ENCODE results near the gene NMNAT3. TPM values are rescaled to one million over a fixed set of nuclear protein-coding genes. Genes with fewer than 3 reads are reported as not detected.

The NMNAT3 gene
- total and polyA plus RNA-seq, 4 donors: 1.9 to 19.7 (median 2.9) TPM

DNA sequence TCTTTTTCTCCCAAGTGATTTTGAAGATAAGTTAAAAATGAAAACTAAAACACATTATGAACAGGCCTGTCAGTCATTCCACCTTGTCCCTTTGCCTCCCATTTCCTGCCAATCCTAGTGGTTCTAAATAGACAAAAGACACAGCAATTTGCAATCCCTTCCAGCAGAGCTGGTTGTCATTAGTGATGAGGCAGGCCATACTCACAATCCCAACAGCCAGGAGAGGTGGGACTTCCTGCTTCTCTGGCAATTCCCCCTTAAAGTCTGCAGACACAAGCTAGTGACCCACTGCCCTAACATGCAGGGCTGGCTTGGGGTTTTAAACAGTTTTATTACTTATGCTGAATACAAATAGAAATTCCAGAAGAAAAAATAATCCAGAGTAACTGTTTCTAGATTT lies 99.9 kb downstream of the NMNAT3 start:
- Histone ChIP-seq H3K4me3 (ENCODE audit: low read depth in 1 of 3, low read length in 3 of 3) (no peak overlapping the region), H3K9ac (ENCODE audit: low read depth in 1 of 2, low read length in 2 of 2) (no peak overlapping the region), H3K27me3 (ENCODE audit: control insufficient read depth in 4 of 4, insufficient read depth in 4 of 4, low read length in 3 of 4) (no peaks in the 10 kb centered on the region), H3K9me3 (ENCODE audit: control insufficient read depth in 4 of 4, low read length in 3 of 4) (no peaks in the 10 kb centered on the region), H3K36me3 (ENCODE audit: control insufficient read depth in 4 of 4, insufficient read depth in 3 of 4, low read depth in 1 of 4, low read length in 3 of 4) (peaks cover 0 to 4% (median 0%) of the 10 kb centered on the region in 4 donors), H3K4me1 (ENCODE audit: control insufficient read depth in 4 of 4, insufficient read depth in 4 of 4, low read length in 3 of 4) (peaks cover 0 to 11% (median 7%) of the 10 kb centered on the region in 4 donors), H3K27ac (ENCODE audit: low read depth in 1 of 2, low read length in 2 of 2) (no peak overlapping the region)
- TF ChIP-seq JUND (IDR thresholded peaks at IDR 0.05): no peak
- no peak for TF ChIP-seq NR2F2 (IDR thresholded peaks at IDR 0.05)
- TF ChIP-seq, protein P1, sequence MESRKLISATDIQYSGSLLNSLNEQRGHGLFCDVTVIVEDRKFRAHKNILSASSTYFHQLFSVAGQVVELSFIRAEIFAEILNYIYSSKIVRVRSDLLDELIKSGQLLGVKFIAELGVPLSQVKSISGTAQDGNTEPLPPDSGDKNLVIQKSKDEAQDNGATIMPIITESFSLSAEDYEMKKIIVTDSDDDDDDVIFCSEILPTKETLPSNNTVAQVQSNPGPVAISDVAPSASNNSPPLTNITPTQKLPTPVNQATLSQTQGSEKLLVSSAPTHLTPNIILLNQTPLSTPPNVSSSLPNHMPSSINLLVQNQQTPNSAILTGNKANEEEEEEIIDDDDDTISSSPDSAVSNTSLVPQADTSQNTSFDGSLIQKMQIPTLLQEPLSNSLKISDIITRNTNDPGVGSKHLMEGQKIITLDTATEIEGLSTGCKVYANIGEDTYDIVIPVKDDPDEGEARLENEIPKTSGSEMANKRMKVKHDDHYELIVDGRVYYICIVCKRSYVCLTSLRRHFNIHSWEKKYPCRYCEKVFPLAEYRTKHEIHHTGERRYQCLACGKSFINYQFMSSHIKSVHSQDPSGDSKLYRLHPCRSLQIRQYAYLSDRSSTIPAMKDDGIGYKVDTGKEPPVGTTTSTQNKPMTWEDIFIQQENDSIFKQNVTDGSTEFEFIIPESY (IDR thresholded peaks at IDR 0.05): no peak
- TF ChIP-seq RXRA (IDR thresholded peaks at IDR 0.05): no peak
- TF ChIP-seq, protein P2, sequence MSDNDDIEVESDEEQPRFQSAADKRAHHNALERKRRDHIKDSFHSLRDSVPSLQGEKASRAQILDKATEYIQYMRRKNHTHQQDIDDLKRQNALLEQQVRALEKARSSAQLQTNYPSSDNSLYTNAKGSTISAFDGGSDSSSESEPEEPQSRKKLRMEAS (IDR thresholded peaks at IDR 0.05): no peak
- no peak for TF ChIP-seq SP1 (IDR thresholded peaks at IDR 0.05)
- no peak for TF ChIP-seq TAF1 (conservative IDR thresholded peaks at IDR 0.05)
- TF ChIP-seq FOXA2 (IDR thresholded peaks at IDR 0.05): no peak
- no peak for TF ChIP-seq RAD21 (IDR thresholded peaks at IDR 0.05)
- TF ChIP-seq GABPA (IDR thresholded peaks at IDR 0.05 in 1 of 2, conservative IDR thresholded peaks at IDR 0.05 in 1 of 2): no peak
- DNase-seq (ENCODE audit: low spot score): no peak

DNA sequence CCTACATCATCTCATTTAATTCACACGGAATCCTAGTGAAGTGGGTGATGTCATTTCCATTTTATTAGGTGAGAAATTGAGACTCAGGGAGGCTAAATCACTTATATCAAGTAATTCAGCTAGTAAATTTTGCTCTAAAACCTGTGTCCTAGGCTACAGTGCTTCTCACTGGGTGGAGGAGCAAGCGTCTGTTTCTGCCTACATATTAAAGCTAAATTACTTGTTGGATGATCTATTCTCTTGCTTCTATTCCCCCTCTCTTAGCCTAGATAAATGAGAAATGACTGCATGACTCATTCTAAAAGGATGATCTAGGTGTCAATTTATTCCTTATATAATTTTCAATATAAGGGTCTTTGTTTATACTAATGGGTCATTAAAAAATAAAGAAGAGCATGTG lies 100.4 kb downstream of the NMNAT3 start:
- WGBS: 99% methylated on average over 2 of the region's 2 CpGs
- no peaks in the 10 kb centered on the region for H3K27me3 ChIP-seq (ENCODE audit: control insufficient read depth in 4 of 4, insufficient read depth in 4 of 4, low read length in 3 of 4)
- DNase-seq (ENCODE audit: low spot score): no peak

More for the DNA sequence above, 100.4 kb downstream of the NMNAT3 start:
- TF ChIP-seq RXRA (IDR thresholded peaks at IDR 0.05) (no peak), EGR1 (IDR thresholded peaks at IDR 0.05; ENCODE audit: low read depth in 2 of 2) (no peak), FOXA2 (IDR thresholded peaks at IDR 0.05) (no peak), HNF4A (conservative IDR thresholded peaks at IDR 0.05) (no peak), JUND (IDR thresholded peaks at IDR 0.05) (no peak), GABPA (IDR thresholded peaks at IDR 0.05 in 1 of 2, conservative IDR thresholded peaks at IDR 0.05 in 1 of 2) (no peak), FOXA1 (IDR thresholded peaks at IDR 0.05) (no peak), NR2F2 (IDR thresholded peaks at IDR 0.05) (no peak), TAF1 (conservative IDR thresholded peaks at IDR 0.05) (no peak), SP1 (IDR thresholded peaks at IDR 0.05) (no peak), RAD21 (IDR thresholded peaks at IDR 0.05) (no peak)
- TF ChIP-seq, protein P3, sequence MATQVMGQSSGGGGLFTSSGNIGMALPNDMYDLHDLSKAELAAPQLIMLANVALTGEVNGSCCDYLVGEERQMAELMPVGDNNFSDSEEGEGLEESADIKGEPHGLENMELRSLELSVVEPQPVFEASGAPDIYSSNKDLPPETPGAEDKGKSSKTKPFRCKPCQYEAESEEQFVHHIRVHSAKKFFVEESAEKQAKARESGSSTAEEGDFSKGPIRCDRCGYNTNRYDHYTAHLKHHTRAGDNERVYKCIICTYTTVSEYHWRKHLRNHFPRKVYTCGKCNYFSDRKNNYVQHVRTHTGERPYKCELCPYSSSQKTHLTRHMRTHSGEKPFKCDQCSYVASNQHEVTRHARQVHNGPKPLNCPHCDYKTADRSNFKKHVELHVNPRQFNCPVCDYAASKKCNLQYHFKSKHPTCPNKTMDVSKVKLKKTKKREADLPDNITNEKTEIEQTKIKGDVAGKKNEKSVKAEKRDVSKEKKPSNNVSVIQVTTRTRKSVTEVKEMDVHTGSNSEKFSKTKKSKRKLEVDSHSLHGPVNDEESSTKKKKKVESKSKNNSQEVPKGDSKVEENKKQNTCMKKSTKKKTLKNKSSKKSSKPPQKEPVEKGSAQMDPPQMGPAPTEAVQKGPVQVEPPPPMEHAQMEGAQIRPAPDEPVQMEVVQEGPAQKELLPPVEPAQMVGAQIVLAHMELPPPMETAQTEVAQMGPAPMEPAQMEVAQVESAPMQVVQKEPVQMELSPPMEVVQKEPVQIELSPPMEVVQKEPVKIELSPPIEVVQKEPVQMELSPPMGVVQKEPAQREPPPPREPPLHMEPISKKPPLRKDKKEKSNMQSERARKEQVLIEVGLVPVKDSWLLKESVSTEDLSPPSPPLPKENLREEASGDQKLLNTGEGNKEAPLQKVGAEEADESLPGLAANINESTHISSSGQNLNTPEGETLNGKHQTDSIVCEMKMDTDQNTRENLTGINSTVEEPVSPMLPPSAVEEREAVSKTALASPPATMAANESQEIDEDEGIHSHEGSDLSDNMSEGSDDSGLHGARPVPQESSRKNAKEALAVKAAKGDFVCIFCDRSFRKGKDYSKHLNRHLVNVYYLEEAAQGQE (IDR thresholded peaks at IDR 0.05): no peak
- TF ChIP-seq, protein P4, sequence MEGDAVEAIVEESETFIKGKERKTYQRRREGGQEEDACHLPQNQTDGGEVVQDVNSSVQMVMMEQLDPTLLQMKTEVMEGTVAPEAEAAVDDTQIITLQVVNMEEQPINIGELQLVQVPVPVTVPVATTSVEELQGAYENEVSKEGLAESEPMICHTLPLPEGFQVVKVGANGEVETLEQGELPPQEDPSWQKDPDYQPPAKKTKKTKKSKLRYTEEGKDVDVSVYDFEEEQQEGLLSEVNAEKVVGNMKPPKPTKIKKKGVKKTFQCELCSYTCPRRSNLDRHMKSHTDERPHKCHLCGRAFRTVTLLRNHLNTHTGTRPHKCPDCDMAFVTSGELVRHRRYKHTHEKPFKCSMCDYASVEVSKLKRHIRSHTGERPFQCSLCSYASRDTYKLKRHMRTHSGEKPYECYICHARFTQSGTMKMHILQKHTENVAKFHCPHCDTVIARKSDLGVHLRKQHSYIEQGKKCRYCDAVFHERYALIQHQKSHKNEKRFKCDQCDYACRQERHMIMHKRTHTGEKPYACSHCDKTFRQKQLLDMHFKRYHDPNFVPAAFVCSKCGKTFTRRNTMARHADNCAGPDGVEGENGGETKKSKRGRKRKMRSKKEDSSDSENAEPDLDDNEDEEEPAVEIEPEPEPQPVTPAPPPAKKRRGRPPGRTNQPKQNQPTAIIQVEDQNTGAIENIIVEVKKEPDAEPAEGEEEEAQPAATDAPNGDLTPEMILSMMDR (IDR thresholded peaks at IDR 0.05; ENCODE audit: low read depth, low read length, missing input control): no peak
- TF ChIP-seq, protein P5, sequence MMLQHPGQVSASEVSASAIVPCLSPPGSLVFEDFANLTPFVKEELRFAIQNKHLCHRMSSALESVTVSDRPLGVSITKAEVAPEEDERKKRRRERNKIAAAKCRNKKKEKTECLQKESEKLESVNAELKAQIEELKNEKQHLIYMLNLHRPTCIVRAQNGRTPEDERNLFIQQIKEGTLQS (IDR thresholded peaks at IDR 0.05): no peak
- TF ChIP-seq, protein P1 (IDR thresholded peaks at IDR 0.05): no peak
- H3K4me3 ChIP-seq (ENCODE audit: low read depth in 1 of 3, low read length in 3 of 3): no peak overlapping the region
- H3K9me3 ChIP-seq (ENCODE audit: control insufficient read depth in 4 of 4, low read length in 3 of 4): no peaks in the 10 kb centered on the region
- peaks cover 0 to 11% (median 8%) of the 10 kb centered on the region in 4 donors for H3K4me1 ChIP-seq (ENCODE audit: control insufficient read depth in 4 of 4, insufficient read depth in 4 of 4, low read length in 3 of 4)
- no peak overlapping the region for H3K27ac ChIP-seq (ENCODE audit: low read depth in 1 of 2, low read length in 2 of 2)
- no peak overlapping the region for H3K9ac ChIP-seq (ENCODE audit: low read depth in 1 of 2, low read length in 2 of 2)
- peaks cover 0 to 4% (median 0%) of the 10 kb centered on the region in 4 donors for H3K36me3 ChIP-seq (ENCODE audit: control insufficient read depth in 4 of 4, insufficient read depth in 3 of 4, low read depth in 1 of 4, low read length in 3 of 4)
